Neural progenitor cell (in vitro differentiated cells): ENCODE data around the gene NRN1L.

Experiments used
- EZH2 ChIP-seq: fragments of 200-600 bp; sonication (generic); IDR thresholded peaks from 2 replicates; pipeline ENCODE4 v1.6.1; 2017; ENCODE audit warnings: antibody characterized with exemption, mild to moderate bottlenecking, moderate library complexity
- TF ChIP-seq, protein P1 (sequence below): fragments of 200-600 bp; sonication (generic); IDR thresholded peaks from 2 replicates; pipeline ENCODE4 v1.5.1; 2017; ENCODE audit warnings: antibody characterized with exemption, mild to moderate bottlenecking

DNA sequence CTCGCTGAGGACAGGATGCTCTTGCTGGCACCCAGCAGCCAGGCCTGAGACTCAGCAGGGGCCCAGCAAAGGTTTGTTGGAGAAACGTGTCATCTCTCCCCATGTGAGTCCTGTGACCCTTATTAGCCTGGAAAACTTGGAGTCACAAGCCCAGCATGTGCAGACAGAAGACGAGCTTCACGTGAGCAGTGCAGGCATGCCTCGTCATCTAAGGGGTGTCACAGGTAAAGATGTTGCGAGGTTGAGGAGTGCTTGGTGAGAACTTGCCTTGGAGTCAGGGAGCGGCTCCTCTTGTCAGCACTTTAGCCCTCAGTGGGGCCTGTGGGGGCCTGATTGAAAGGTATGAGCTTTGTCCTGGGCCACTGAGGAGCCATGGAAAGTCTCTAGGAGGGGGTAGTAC lies 49.1 kb downstream of the NRN1L start:
- TF ChIP-seq, protein P1, sequence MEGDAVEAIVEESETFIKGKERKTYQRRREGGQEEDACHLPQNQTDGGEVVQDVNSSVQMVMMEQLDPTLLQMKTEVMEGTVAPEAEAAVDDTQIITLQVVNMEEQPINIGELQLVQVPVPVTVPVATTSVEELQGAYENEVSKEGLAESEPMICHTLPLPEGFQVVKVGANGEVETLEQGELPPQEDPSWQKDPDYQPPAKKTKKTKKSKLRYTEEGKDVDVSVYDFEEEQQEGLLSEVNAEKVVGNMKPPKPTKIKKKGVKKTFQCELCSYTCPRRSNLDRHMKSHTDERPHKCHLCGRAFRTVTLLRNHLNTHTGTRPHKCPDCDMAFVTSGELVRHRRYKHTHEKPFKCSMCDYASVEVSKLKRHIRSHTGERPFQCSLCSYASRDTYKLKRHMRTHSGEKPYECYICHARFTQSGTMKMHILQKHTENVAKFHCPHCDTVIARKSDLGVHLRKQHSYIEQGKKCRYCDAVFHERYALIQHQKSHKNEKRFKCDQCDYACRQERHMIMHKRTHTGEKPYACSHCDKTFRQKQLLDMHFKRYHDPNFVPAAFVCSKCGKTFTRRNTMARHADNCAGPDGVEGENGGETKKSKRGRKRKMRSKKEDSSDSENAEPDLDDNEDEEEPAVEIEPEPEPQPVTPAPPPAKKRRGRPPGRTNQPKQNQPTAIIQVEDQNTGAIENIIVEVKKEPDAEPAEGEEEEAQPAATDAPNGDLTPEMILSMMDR, result no peak
- TF ChIP-seq EZH2, result no peak
